MM.1S (cell line): Measurements from ENCODE around the gene ANKRD44.

Experiments used
- DNase-seq: peaks from one replicate; pipeline ENCODE4 v3.0.0-alpha.2; 2015
- H2AFZ ChIP-seq: fragments of 300-600 bp; sonication (generic); 2 replicates; pipeline ENCODE4 v1.6.0; 2016; ENCODE audit warnings: antibody characterized with exemption, low read length
- H3F3A ChIP-seq: fragments of 300-600 bp; sonication (generic); 2 replicates; pipeline ENCODE4 v1.6.1; 2016; ENCODE audit warnings: mild to moderate bottlenecking, antibody characterized with exemption, low read length, moderate library complexity, mixed read lengths; ENCODE audit not compliant: insufficient read depth
- H3K27ac ChIP-seq: fragments of 300-600 bp; sonication (generic); 2 replicates; pipeline ENCODE4 v1.5.1; 2016; ENCODE audit warnings: mild to moderate bottlenecking, low read length
- H3K27me3 ChIP-seq: fragments of 300-600 bp; sonication (generic); replicated peaks from 2 replicates; pipeline ENCODE4 v1.6.0; 2016; ENCODE audit warnings: low read length; ENCODE audit not compliant: insufficient read depth
- H3K36me3 ChIP-seq: fragments of 300-600 bp; sonication (generic); replicated peaks from 2 replicates; pipeline ENCODE4 v1.6.1; 2016; ENCODE audit warnings: mild to moderate bottlenecking, low read length, mixed read lengths; ENCODE audit not compliant: insufficient read depth
- H3K4me1 ChIP-seq: fragments of 300-600 bp; sonication (generic); 2 replicates; pipeline ENCODE4 v1.6.1; 2016; ENCODE audit warnings: low read length, mixed read lengths
- H3K4me2 ChIP-seq: fragments of 300-600 bp; sonication (generic); 2 replicates; pipeline ENCODE4 v1.6.0; 2016; ENCODE audit warnings: low read depth, low read length
- H3K4me3 ChIP-seq: fragments of 300-600 bp; sonication (generic); 2 replicates; pipeline ENCODE4 v1.5.1; 2016; ENCODE audit warnings: low read length, mixed read lengths
- H3K79me2 ChIP-seq: fragments of 300-600 bp; sonication (generic); 2 replicates; pipeline ENCODE4 v1.6.1; 2016; ENCODE audit warnings: mixed run types, low read length, mixed read lengths
- H3K9ac ChIP-seq: fragments of 300-600 bp; sonication (generic); 2 replicates; pipeline ENCODE4 v1.6.1; 2016; ENCODE audit warnings: low read length, mixed read lengths
- H3K9me2 ChIP-seq: fragments of 300-600 bp; sonication (generic); replicated peaks from 2 replicates; pipeline ENCODE4 v1.6.1; 2016; ENCODE audit warnings: mild to moderate bottlenecking, low read length, mixed read lengths; ENCODE audit not compliant: insufficient read depth
- H3K9me3 ChIP-seq: fragments of 300-600 bp; sonication (generic); replicated peaks from 2 replicates; pipeline ENCODE4 v1.6.1; 2016; ENCODE audit warnings: mild to moderate bottlenecking, low read length, mixed read lengths; ENCODE audit not compliant: insufficient read depth
- H4K20me1 ChIP-seq: fragments of 300-600 bp; sonication (generic); 2 replicates; pipeline ENCODE4 v1.6.1; 2016; ENCODE audit warnings: mild to moderate bottlenecking, low read length, moderate library complexity, mixed read lengths; ENCODE audit not compliant: insufficient read depth
- EZH2 ChIP-seq: fragments of 300-600 bp; sonication (generic); optimal IDR thresholded peaks from 2 replicates; pipeline ENCODE3; 2017; ENCODE audit warnings: low read depth, mild to moderate bottlenecking, antibody characterized with exemption, low read length, mixed read lengths
- EZH2phosphoT487 ChIP-seq: fragments of 300-600 bp; sonication (generic); IDR thresholded peaks from 2 replicates; pipeline ENCODE4 v1.6.1; 2018; ENCODE audit warnings: antibody characterized with exemption, low read length
- TF ChIP-seq, protein P1 (sequence below): fragments of 300-600 bp; sonication (generic); IDR thresholded peaks from 2 replicates; pipeline ENCODE4 v1.5.1; 2016; ENCODE audit warnings: antibody characterized with exemption, low read length, mixed read lengths

The ANKRD44 gene

GRCh38 chr2:197185676-197186075 lies 124.9 kb downstream of the ANKRD44 start:
- peaks cover 42% of the 10 kb centered on the region for H3K79me2 ChIP-seq
- no peak overlapping the region for H2AFZ ChIP-seq
- H3K4me3 ChIP-seq, result no peak overlapping the region
- no peaks in the 10 kb centered on the region for H3F3A ChIP-seq
- no peak overlapping the region for H3K27ac ChIP-seq
- TF ChIP-seq EZH2phosphoT487 (no peak), EZH2 (no peak)
- TF ChIP-seq, protein P1, sequence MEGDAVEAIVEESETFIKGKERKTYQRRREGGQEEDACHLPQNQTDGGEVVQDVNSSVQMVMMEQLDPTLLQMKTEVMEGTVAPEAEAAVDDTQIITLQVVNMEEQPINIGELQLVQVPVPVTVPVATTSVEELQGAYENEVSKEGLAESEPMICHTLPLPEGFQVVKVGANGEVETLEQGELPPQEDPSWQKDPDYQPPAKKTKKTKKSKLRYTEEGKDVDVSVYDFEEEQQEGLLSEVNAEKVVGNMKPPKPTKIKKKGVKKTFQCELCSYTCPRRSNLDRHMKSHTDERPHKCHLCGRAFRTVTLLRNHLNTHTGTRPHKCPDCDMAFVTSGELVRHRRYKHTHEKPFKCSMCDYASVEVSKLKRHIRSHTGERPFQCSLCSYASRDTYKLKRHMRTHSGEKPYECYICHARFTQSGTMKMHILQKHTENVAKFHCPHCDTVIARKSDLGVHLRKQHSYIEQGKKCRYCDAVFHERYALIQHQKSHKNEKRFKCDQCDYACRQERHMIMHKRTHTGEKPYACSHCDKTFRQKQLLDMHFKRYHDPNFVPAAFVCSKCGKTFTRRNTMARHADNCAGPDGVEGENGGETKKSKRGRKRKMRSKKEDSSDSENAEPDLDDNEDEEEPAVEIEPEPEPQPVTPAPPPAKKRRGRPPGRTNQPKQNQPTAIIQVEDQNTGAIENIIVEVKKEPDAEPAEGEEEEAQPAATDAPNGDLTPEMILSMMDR, result no peak
- H4K20me1 ChIP-seq, result no peaks in the 10 kb centered on the region
- no peaks in the 10 kb centered on the region for H3K27me3 ChIP-seq
- H3K4me1 ChIP-seq, result no peaks in the 10 kb centered on the region
- no peak for DNase-seq
- H3K9ac ChIP-seq, result no peak overlapping the region
- H3K36me3 ChIP-seq, result no peaks in the 10 kb centered on the region
- H3K9me3 ChIP-seq, result no peaks in the 10 kb centered on the region
- no peak overlapping the region for H3K4me2 ChIP-seq
- no peaks in the 10 kb centered on the region for H3K9me2 ChIP-seq

DNA sequence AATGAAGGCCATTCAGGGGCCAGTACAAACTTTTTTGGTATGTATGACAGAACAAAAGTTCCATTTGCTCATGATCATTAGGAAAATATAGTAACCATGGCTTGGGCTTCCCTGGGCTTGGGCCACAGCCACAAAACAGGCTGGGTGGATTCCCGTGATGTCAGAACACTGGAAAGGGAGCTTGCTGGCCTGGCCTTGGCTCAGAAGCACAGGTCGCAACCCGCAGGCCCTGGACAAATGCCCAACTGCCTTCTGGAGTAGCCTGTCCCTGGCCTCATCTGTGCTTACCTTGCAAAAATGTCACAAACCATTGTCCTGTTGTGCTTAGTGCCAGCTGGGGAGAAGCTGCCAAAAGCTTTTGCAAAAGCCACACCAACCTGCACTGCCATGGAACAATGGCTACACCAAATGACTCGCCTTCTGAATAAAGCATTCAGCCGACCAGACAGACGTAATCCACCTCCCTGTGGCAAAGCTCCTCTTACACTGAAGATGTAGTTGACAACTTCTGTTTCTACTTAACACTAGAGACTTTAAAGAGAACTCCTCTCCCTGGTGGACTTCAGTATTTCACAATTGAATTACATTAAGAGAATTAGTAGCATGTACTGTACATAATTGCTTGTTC lies 125.5 kb downstream of the ANKRD44 start:
- TF ChIP-seq, protein P1, result no peak
- TF ChIP-seq EZH2phosphoT487 (no peak), EZH2 (no peak)
- no peak for DNase-seq

GRCh38 chr2:197183355-197183754 lies 127.2 kb downstream of the ANKRD44 start:
- Histone ChIP-seq H3K4me2 (no peak overlapping the region), H3K36me3 (no peaks in the 10 kb centered on the region), H2AFZ (no peak overlapping the region), H3K4me1 (no peaks in the 10 kb centered on the region), H3F3A (no peaks in the 10 kb centered on the region), H3K9me3 (no peaks in the 10 kb centered on the region), H3K4me3 (no peak overlapping the region), H3K9me2 (no peaks in the 10 kb centered on the region), H4K20me1 (no peaks in the 10 kb centered on the region), H3K79me2 (peaks cover 24% of the 10 kb centered on the region), H3K9ac (no peak overlapping the region), H3K27me3 (no peaks in the 10 kb centered on the region), H3K27ac (no peak overlapping the region)
- TF ChIP-seq EZH2 (no peak), EZH2phosphoT487 (no peak)
- TF ChIP-seq, protein P1, result no peak
- DNase-seq, result no peak

More for the DNA sequence above, 125.5 kb downstream of the ANKRD44 start:
- Histone ChIP-seq H3K4me3 (no peak overlapping the region), H3K9ac (no peak overlapping the region), H3K9me2 (no peaks in the 10 kb centered on the region), H3F3A (no peaks in the 10 kb centered on the region), H3K79me2 (peaks cover 36% of the 10 kb centered on the region), H2AFZ (no peak overlapping the region), H3K27me3 (no peaks in the 10 kb centered on the region), H3K9me3 (no peaks in the 10 kb centered on the region), H4K20me1 (no peaks in the 10 kb centered on the region), H3K36me3 (no peaks in the 10 kb centered on the region), H3K4me2 (no peak overlapping the region), H3K27ac (no peak overlapping the region), H3K4me1 (no peaks in the 10 kb centered on the region)
